A549 (cell line): ENCODE results near the gene SNX3. TPM values are rescaled to one million over a fixed set of nuclear protein-coding genes. Genes with fewer than 3 reads are reported as not detected.

ENCODE experiments used
- ATAC-seq, 2 experiments: fragments of 200-7000 bp in 1 of 2; fragments of >200 bp in 1 of 2; cut with Nextera tagmentation in 1 of 2; cut with Tn5 transposase in 1 of 2; 3 replicates each; pipeline versions ENCODE4 v1.8.0 to v1.9.1; 2018 to 2020; ENCODE audit warnings: mild to moderate bottlenecking in 1 of 2, moderate library complexity in 1 of 2
- CTCF ChIA-PET: fragments of 300-600 bp; sonication (Branson Sonifier 250); formaldehyde crosslinking; extraction: SDS; loops from one replicate; lab custom pipeline; 2021; ENCODE audit warnings: antibody characterized with exemption, inconsistent platforms; lab: Yijun Ruan, JAX
- POLR2A ChIA-PET: fragments of 350-600 bp; formaldehyde crosslinking; extraction: SDS; loops from one replicate; lab custom pipeline; 2021; ENCODE audit warnings: antibody characterized with exemption, inconsistent platforms; lab: Yijun Ruan, JAX
- DNase-seq, 2 experiments: peaks; one replicate each; pipeline versions ENCODE4 v3.0.0 to v3.0.0-alpha.2; 2011 to 2016; ENCODE audit warnings: low read depth in 1 of 2, low spot score in 1 of 2
- FAIRE-seq: peaks from 2 replicates; lab custom pipeline; 2011; peaks lifted over from hg19 to GRCh38; lab: Jason Lieb, UNC
- H3K27ac ChIP-seq, 2 experiments: fragments of >200 bp; sonication (Bioruptor Twin); formaldehyde crosslinking; 3 replicates each; pipeline ENCODE4 v1.5.1; 2016 to 2017
- H3K4me1 ChIP-seq: fragments of >200 bp; sonication (Bioruptor Twin); formaldehyde crosslinking; 3 replicates; pipeline ENCODE4 v1.6.1; 2016
- H3K4me2 ChIP-seq: fragments of >200 bp; sonication (Bioruptor Twin); formaldehyde crosslinking; 3 replicates; pipeline ENCODE4 v1.6.1; 2016
- H3K4me3 ChIP-seq: fragments of >200 bp; sonication (Bioruptor Twin); formaldehyde crosslinking; 3 replicates; pipeline ENCODE4 v1.5.1; 2016
- H3K9me3 ChIP-seq: fragments of >200 bp; sonication (Bioruptor Twin); formaldehyde crosslinking; 3 replicates; pipeline ENCODE4 v1.6.1; 2016
- CHD4 ChIP-seq: fragments of 200-600 bp; sonication (generic); IDR thresholded peaks from 2 replicates; pipeline ENCODE4 v1.6.1; 2016; ENCODE audit warnings: antibody characterized with exemption, mild to moderate bottlenecking, borderline replicate concordance
- EHF ChIP-seq: fragments of 250-450 bp; sonication (Bioruptor Pico); IDR thresholded peaks from 2 replicates; pipeline ENCODE4 v1.5.0; 2020; ENCODE audit warnings: mild to moderate bottlenecking
- EHMT2 ChIP-seq: fragments of 200-600 bp; sonication (generic); IDR thresholded peaks from 2 replicates; pipeline ENCODE4 v1.6.1; 2016; ENCODE audit warnings: antibody characterized with exemption, low read depth, mild to moderate bottlenecking, moderate library complexity
- ELK1 ChIP-seq: fragments of 150-350 bp; IDR thresholded peaks from 2 replicates; pipeline ENCODE4 v1.6.1; 2014; ENCODE audit warnings: low read depth, mild to moderate bottlenecking, low read length
- EP300 ChIP-seq, 2 experiments: fragments of >200 bp; sonication (Bioruptor Twin); formaldehyde crosslinking; IDR thresholded peaks; 2 replicates in 1 of 2; 3 replicates in 1 of 2; pipeline ENCODE4 v1.6.1; 2016 to 2017
- FOSB ChIP-seq: fragments of 250-450 bp; sonication (Bioruptor Pico); IDR thresholded peaks from 2 replicates; pipeline ENCODE4 v1.5.0; 2020; ENCODE audit warnings: mild to moderate bottlenecking, moderate library complexity
- GATA3 ChIP-seq: IDR thresholded peaks from 2 replicates; pipeline ENCODE4 v1.6.1; 2012; ENCODE audit warnings: borderline replicate concordance
- HOXA7 ChIP-seq: fragments of 250-450 bp; sonication (Bioruptor Pico); IDR thresholded peaks from 2 replicates; pipeline ENCODE4 v1.5.0; 2020; ENCODE audit warnings: mild to moderate bottlenecking, moderate library complexity
- HOXB13 ChIP-seq: fragments of 250-450 bp; sonication (Bioruptor Pico); IDR thresholded peaks from 2 replicates; pipeline ENCODE4 v1.5.0; 2020; ENCODE audit warnings: low read depth, mild to moderate bottlenecking, moderate library complexity
- JUN ChIP-seq, 2 experiments: fragments of >200 bp; sonication (Bioruptor Twin); formaldehyde crosslinking; IDR thresholded peaks; 2 replicates in 1 of 2; 3 replicates in 1 of 2; pipeline ENCODE4 v1.6.1; 2016 to 2017
- JUNB ChIP-seq: fragments of >200 bp; sonication (Bioruptor Twin); formaldehyde crosslinking; IDR thresholded peaks from 2 replicates; pipeline ENCODE4 v1.6.1; 2016
- MAFK ChIP-seq: fragments of 450-650 bp; IDR thresholded peaks from 2 replicates; pipeline ENCODE4 v1.6.1; 2014; ENCODE audit not compliant: partially characterized antibody
- MAZ ChIP-seq: fragments of 150-350 bp; IDR thresholded peaks from 2 replicates; pipeline ENCODE4 v1.6.1; 2014; ENCODE audit warnings: antibody characterized with exemption, low read depth, low read length, borderline replicate concordance
- PHF8 ChIP-seq: fragments of 200-600 bp; sonication (generic); IDR thresholded peaks from 2 replicates; pipeline ENCODE4 v1.6.1; 2016; ENCODE audit warnings: low read depth, mild to moderate bottlenecking, antibody characterized with exemption, moderate library complexity, borderline replicate concordance
- POLR2A ChIP-seq: IDR thresholded peaks from 2 replicates; pipeline ENCODE4 v1.6.1; 2012; ENCODE audit warnings: mild to moderate bottlenecking, low read length
- REST ChIP-seq: fragments of 200-600 bp; sonication (generic); IDR thresholded peaks from 2 replicates; pipeline ENCODE4 v1.6.1; 2016; ENCODE audit warnings: antibody characterized with exemption, mild to moderate bottlenecking, moderate library complexity
- TP53 ChIP-seq: fragments of 250-450 bp; sonication (Bioruptor Pico); IDR thresholded peaks from 2 replicates; pipeline ENCODE4 v1.5.0; 2021; ENCODE audit warnings: mild to moderate bottlenecking, moderate library complexity
- ZC3H11A ChIP-seq: fragments of 450-650 bp; IDR thresholded peaks from 2 replicates; pipeline ENCODE4 v1.6.1; 2014; ENCODE audit warnings: antibody characterized with exemption, mild to moderate bottlenecking
- ZSCAN20 ChIP-seq: fragments of 250-450 bp; sonication (Bioruptor Pico); IDR thresholded peaks from 2 replicates; pipeline ENCODE4 v1.8.0; 2022; ENCODE audit warnings: mild to moderate bottlenecking, moderate library complexity
- WGBS: methylation state at CpG from one replicate; pipeline ENCODE4 v1.1.6; 2017; ENCODE audit errors: missing lambda C conversion rate; 5-methylcytosine and 5-hydroxymethylcytosine counted together
- polyA plus RNA-seq, 4 experiments: library from polyadenylated mRNA; depleted of rRNA in 3 of 4; stranded (reverse); fragments of >200 nt; fragmentation: RNase III in 1 of 4; extraction: RNeasy Plus Mini Kit Qiagen cat#74134 plus additional on column Dnase treatment in 1 of 4; gene quantifications; 2 replicates in 3 of 4; 3 replicates in 1 of 4; pipeline ENCODE4 v1.2.3, GENCODE V29; 2011 to 2017
- TF ChIP-seq, protein P1 (sequence below): IDR thresholded peaks from 2 replicates; pipeline ENCODE4 v1.6.1; 2012
- TF ChIP-seq, protein P2 (sequence below): fragments of >200 bp; sonication (Bioruptor Twin); formaldehyde crosslinking; IDR thresholded peaks from 3 replicates; pipeline ENCODE4 v1.5.1; 2016

The SNX3 gene
- polyA plus RNA-seq, 2 of the 4 experiments (the other 2 are of a cell fraction): 106 to 214 TPM

GRCh38 chr6:108175592-108176279 is 85.1 kb downstream of the SNX3 start:
- no peak overlapping the region for H3K4me2 ChIP-seq
- DNase-seq: no peak

GRCh38 chr6:108175176-108175591 is 85.7 kb downstream of the SNX3 start:
- Histone ChIP-seq H3K4me3 (no peak overlapping the region), H3K4me1 (no peaks in the 10 kb centered on the region), H3K4me2 (no peak overlapping the region), H3K9me3 (no peaks in the 10 kb centered on the region), H3K27ac (no peak overlapping the region)
- 74% methylated on average over 17 of the region's 22 CpGs for WGBS
- POLR2A ChIA-PET: no interaction called here
- DNase-seq (no peak), ATAC-seq (no peak), FAIRE-seq (no peak)
- CTCF ChIA-PET: no interaction called here
- TF ChIP-seq TP53 (CRISPR knock-in tag): no peak
- no peak for TF ChIP-seq HOXA7 (CRISPR knock-in tag)
- no peak for TF ChIP-seq CHD4
- TF ChIP-seq MAFK: no peak
- TF ChIP-seq EP300 (IDR thresholded peaks at IDR 0.05): no peak
- TF ChIP-seq REST: no peak
- TF ChIP-seq, protein P1, sequence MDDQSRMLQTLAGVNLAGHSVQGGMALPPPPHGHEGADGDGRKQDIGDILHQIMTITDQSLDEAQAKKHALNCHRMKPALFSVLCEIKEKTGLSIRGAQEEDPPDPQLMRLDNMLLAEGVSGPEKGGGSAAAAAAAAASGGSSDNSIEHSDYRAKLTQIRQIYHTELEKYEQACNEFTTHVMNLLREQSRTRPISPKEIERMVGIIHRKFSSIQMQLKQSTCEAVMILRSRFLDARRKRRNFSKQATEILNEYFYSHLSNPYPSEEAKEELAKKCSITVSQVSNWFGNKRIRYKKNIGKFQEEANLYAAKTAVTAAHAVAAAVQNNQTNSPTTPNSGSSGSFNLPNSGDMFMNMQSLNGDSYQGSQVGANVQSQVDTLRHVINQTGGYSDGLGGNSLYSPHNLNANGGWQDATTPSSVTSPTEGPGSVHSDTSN: no peak
- TF ChIP-seq EHMT2: no peak
- TF ChIP-seq ELK1: no peak
- TF ChIP-seq HOXB13: no peak

More at GRCh38 chr6:108175592-108176279, 85.1 kb downstream of the SNX3 start:
- TF ChIP-seq, protein P2, sequence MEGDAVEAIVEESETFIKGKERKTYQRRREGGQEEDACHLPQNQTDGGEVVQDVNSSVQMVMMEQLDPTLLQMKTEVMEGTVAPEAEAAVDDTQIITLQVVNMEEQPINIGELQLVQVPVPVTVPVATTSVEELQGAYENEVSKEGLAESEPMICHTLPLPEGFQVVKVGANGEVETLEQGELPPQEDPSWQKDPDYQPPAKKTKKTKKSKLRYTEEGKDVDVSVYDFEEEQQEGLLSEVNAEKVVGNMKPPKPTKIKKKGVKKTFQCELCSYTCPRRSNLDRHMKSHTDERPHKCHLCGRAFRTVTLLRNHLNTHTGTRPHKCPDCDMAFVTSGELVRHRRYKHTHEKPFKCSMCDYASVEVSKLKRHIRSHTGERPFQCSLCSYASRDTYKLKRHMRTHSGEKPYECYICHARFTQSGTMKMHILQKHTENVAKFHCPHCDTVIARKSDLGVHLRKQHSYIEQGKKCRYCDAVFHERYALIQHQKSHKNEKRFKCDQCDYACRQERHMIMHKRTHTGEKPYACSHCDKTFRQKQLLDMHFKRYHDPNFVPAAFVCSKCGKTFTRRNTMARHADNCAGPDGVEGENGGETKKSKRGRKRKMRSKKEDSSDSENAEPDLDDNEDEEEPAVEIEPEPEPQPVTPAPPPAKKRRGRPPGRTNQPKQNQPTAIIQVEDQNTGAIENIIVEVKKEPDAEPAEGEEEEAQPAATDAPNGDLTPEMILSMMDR: no peak
- TF ChIP-seq PHF8: no peak
- no peak for TF ChIP-seq MAZ
- TF ChIP-seq ZC3H11A: no peak
- no peak for TF ChIP-seq ZSCAN20 (CRISPR knock-in tag)
- no peak for TF ChIP-seq GATA3
- no peak for TF ChIP-seq EHF (CRISPR knock-in tag)
- TF ChIP-seq FOSB (CRISPR knock-in tag): no peak
- TF ChIP-seq JUN (IDR thresholded peaks at IDR 0.05): no peak
- TF ChIP-seq HOXB13: no peak
- TF ChIP-seq JUNB: no peak
- TF ChIP-seq POLR2A: no peak
- 66% methylated on average over 26 of the region's 38 CpGs for WGBS
- CTCF ChIA-PET: interaction anchor here (1.6 kb wide), 1 partner anchor 13 kb away, joined by 5 read pairs; no protein-coding TSS in a partner anchor
- ATAC-seq (peak in 1 of 2 experiments; percentile 46; a peak in 1 of 6 replicates), FAIRE-seq (no peak)
- no peak overlapping the region for H3K4me3 ChIP-seq
- POLR2A ChIA-PET: no interaction called here
- H3K27ac ChIP-seq: no peak overlapping the region
- no peaks in the 10 kb centered on the region for H3K4me1 ChIP-seq
- no peaks in the 10 kb centered on the region for H3K9me3 ChIP-seq
